ENCODE measurements around the gene RSPO3. TPM values are rescaled to one million over a fixed set of nuclear protein-coding genes. Genes with fewer than 3 reads are reported as not detected.

Gene RSPO3
- total RNA-seq, result 1 to 10 TPM; 3.9 to 4.0 TPM
- 1 to 10 TPM; 2.5 to 3.4 TPM for polyA plus RNA-seq (ENCODE audit: insufficient read length in 2 of 2)
- long read RNA-seq, donor 1, result 0 reads
- long read RNA-seq, donor 2, result 0 reads
- long read RNA-seq, donor 3, partial matches to known transcripts, result 0 of 1 reads
- long read RNA-seq, donor 3, other reads (novel, unspliced or antisense), result 0 of 1 reads
- long read RNA-seq, donor 4, partial matches to known transcripts, result 0 of 2 reads
- long read RNA-seq, donor 4, other reads (novel, unspliced or antisense), result 0 of 2 reads

GRCh38 chr6:127118298-127119101 lies at the start of gene RSPO3:
Gene RSPO3 (plus strand): TSS chr6:127118671. CDS start chr6:127119193, 522 bp downstream.
- H3K4me3 ChIP-seq (ENCODE audit: low read depth, low read length), result peak within 1 kb of the TSS; percentile 51
- peaks cover 59% of the 10 kb centered on the region for H3K27me3 ChIP-seq (ENCODE audit: control insufficient read depth, insufficient read depth, low read length)
- peak in 2 of 6 donors; percentile 64 to 68 for DNase-seq (ENCODE audit: low read depth in 4 of 6, low spot score in 6 of 6)
- peaks cover 27% of the 10 kb centered on the region for H3K4me1 ChIP-seq (ENCODE audit: control insufficient read depth, insufficient read depth, low read length)
- H3K36me3 ChIP-seq (ENCODE audit: control insufficient read depth, insufficient read depth, low read length), result no peaks in the 10 kb centered on the region
- no peaks in the 10 kb centered on the region for H3K9me3 ChIP-seq (ENCODE audit: control insufficient read depth, insufficient read depth, low read length)
- under 1% methylated on average over 36 of the region's 63 CpGs for WGBS (ENCODE audit: insufficient coverage)
- H3K27ac ChIP-seq (ENCODE audit: low read depth, low read length), result no peak within 1 kb of the TSS

- H3K36me3 ChIP-seq (ENCODE audit: control insufficient read depth, insufficient read depth, low read length), result no peaks in the 10 kb centered on the region
- no peaks in the 10 kb centered on the region for H3K27me3 ChIP-seq (ENCODE audit: control insufficient read depth, insufficient read depth, low read length)
- no peaks in the 10 kb centered on the region for H3K9me3 ChIP-seq (ENCODE audit: control insufficient read depth, insufficient read depth, low read length)
- no CpG with 5 or more reads among the region's 3 CpGs for WGBS (ENCODE audit: insufficient coverage)
- peak in 2 of 6 donors; percentile 7 to 18 for DNase-seq (ENCODE audit: low read depth in 4 of 6, low spot score in 6 of 6)
- H3K27ac ChIP-seq (ENCODE audit: low read depth, low read length), result no peak overlapping the region
- H3K4me1 ChIP-seq (ENCODE audit: control insufficient read depth, insufficient read depth, low read length), result no peaks in the 10 kb centered on the region
- H3K4me3 ChIP-seq (ENCODE audit: low read depth, low read length), result no peak overlapping the region
Measured at GRCh38 chr6:127069659-127070279, 48.7 kb upstream of the RSPO3 start.

DNA sequence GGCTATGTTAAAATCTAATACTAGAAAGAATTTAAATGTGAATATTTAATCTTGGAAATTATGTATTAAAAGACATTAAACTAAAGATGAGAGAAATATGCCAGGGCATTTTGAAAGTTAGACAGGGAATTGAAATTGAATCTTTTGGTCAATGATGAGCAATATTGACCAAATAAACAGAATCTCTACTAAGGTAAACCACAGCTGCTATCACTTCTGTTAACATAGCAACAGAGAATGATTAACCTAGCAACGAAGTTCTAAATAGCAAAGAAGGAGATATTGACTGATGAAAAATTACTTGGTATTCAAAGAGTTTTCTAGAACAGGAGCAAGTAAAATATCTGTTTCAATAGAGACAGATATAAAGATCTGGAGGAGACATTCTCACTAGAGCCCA lies 45.2 kb upstream of the RSPO3 start:
- Histone ChIP-seq H3K9me3 (ENCODE audit: control insufficient read depth, insufficient read depth, low read length) (no peaks in the 10 kb centered on the region), H3K4me3 (ENCODE audit: low read depth, low read length) (no peak overlapping the region), H3K27ac (ENCODE audit: low read depth, low read length) (no peak overlapping the region), H3K36me3 (ENCODE audit: control insufficient read depth, insufficient read depth, low read length) (no peaks in the 10 kb centered on the region), H3K27me3 (ENCODE audit: control insufficient read depth, insufficient read depth, low read length) (no peaks in the 10 kb centered on the region), H3K4me1 (ENCODE audit: control insufficient read depth, insufficient read depth, low read length) (no peaks in the 10 kb centered on the region)
- no CpG with 5 or more reads among the region's 1 CpG for WGBS (ENCODE audit: insufficient coverage)
- no peak for DNase-seq (ENCODE audit: low read depth in 4 of 6, low spot score in 6 of 6)

DNA sequence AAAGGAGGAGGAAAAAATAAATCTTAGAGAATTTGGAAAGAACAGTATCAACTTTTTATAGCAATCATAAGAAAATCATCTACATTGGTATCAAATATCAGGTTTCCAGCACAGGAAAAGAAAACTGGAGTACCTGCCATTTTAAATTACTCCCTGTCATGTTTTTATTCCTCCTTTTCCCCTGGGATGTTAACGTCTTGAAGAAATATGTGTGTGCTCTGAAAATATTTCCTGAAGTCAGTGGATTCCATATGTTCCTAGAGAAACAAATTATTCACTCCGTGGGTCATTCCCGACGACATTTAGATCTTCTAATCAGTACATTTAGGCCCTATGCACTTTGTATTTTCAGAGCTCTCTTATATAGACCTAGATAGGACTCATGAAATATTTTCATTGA lies 42.0 kb upstream of the RSPO3 start:
- no peak overlapping the region for H3K27ac ChIP-seq (ENCODE audit: low read depth, low read length)
- H3K4me3 ChIP-seq (ENCODE audit: low read depth, low read length), result no peak overlapping the region
- H3K36me3 ChIP-seq (ENCODE audit: control insufficient read depth, insufficient read depth, low read length), result no peaks in the 10 kb centered on the region
- 60% methylated on average over 3 of the region's 4 CpGs for WGBS (ENCODE audit: insufficient coverage)
- H3K27me3 ChIP-seq (ENCODE audit: control insufficient read depth, insufficient read depth, low read length), result no peaks in the 10 kb centered on the region
- H3K4me1 ChIP-seq (ENCODE audit: control insufficient read depth, insufficient read depth, low read length), result no peaks in the 10 kb centered on the region
- DNase-seq (ENCODE audit: low read depth in 4 of 6, low spot score in 6 of 6), result no peak
- no peaks in the 10 kb centered on the region for H3K9me3 ChIP-seq (ENCODE audit: control insufficient read depth, insufficient read depth, low read length)

DNA sequence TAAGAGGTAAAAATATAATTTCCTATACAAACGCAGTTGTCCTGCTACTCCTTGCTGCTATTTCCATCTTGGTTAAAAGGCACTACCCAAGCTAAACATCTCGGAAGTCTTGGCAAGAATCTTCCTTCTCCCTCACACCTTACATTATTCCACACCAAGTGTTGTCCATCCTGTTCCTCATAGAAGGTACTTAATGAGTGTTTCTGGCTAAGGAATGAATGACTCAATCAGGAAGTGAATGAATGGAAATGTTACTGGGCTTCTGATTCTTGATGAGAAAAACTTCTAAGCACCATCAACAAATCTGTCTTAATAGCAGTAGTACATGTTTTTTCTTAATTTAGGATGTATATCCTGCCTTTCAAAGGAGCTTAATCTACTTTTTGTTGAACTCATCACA lies 40.6 kb upstream of the RSPO3 start:
- Histone ChIP-seq H3K4me1 (ENCODE audit: control insufficient read depth, insufficient read depth, low read length) (no peaks in the 10 kb centered on the region), H3K27ac (ENCODE audit: low read depth, low read length) (no peak overlapping the region), H3K27me3 (ENCODE audit: control insufficient read depth, insufficient read depth, low read length) (no peaks in the 10 kb centered on the region), H3K36me3 (ENCODE audit: control insufficient read depth, insufficient read depth, low read length) (no peaks in the 10 kb centered on the region), H3K9me3 (ENCODE audit: control insufficient read depth, insufficient read depth, low read length) (no peaks in the 10 kb centered on the region), H3K4me3 (ENCODE audit: low read depth, low read length) (no peak overlapping the region)
- DNase-seq (ENCODE audit: low read depth in 4 of 6, low spot score in 6 of 6), result no peak
- no CpG with 5 or more reads among the region's 2 CpGs for WGBS (ENCODE audit: insufficient coverage)

- no peak for DNase-seq (ENCODE audit: low read depth in 4 of 6, low spot score in 6 of 6)
- whole genome bisulfite sequencing (ENCODE audit: insufficient coverage), result 93% methylated on average over 4 of the region's 5 CpGs
- H3K27ac ChIP-seq (ENCODE audit: low read depth, low read length), result no peak overlapping the region
- H3K4me3 ChIP-seq (ENCODE audit: low read depth, low read length), result no peak overlapping the region
- no peaks in the 10 kb centered on the region for H3K27me3 ChIP-seq (ENCODE audit: control insufficient read depth, insufficient read depth, low read length)
- no peaks in the 10 kb centered on the region for H3K9me3 ChIP-seq (ENCODE audit: control insufficient read depth, insufficient read depth, low read length)
- no peaks in the 10 kb centered on the region for H3K36me3 ChIP-seq (ENCODE audit: control insufficient read depth, insufficient read depth, low read length)
- no peaks in the 10 kb centered on the region for H3K4me1 ChIP-seq (ENCODE audit: control insufficient read depth, insufficient read depth, low read length)
Measured at GRCh38 chr6:127078669-127079068, 39.8 kb upstream of the RSPO3 start.

DNA sequence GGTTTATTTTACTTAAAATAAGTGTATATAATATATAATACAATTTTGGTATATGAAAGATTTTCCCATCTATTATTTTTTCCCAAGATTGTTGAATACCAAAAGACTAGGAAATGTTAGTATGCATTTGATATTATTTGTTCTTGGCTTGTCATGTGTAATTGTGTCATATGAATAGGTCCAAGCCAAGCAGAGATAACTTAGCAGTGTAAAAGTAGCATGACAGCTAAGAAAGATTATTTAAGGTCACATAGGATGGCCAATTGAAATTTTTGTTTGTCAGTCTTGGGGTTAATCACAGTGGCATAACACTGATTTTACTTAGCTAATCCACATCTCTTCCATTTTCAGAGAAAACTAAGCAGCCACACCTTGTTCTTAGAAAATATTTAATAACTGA lies 38.8 kb upstream of the RSPO3 start:
- H3K4me1 ChIP-seq (ENCODE audit: control insufficient read depth, insufficient read depth, low read length), result no peaks in the 10 kb centered on the region
- no peak overlapping the region for H3K4me3 ChIP-seq (ENCODE audit: low read depth, low read length)
- H3K27me3 ChIP-seq (ENCODE audit: control insufficient read depth, insufficient read depth, low read length), result no peaks in the 10 kb centered on the region
- no peak for DNase-seq (ENCODE audit: low read depth in 4 of 6, low spot score in 6 of 6)
- no peaks in the 10 kb centered on the region for H3K36me3 ChIP-seq (ENCODE audit: control insufficient read depth, insufficient read depth, low read length)
- H3K9me3 ChIP-seq (ENCODE audit: control insufficient read depth, insufficient read depth, low read length), result no peaks in the 10 kb centered on the region
- H3K27ac ChIP-seq (ENCODE audit: low read depth, low read length), result no peak overlapping the region

GRCh38 chr6:127080081-127080480 lies 38.4 kb upstream of the RSPO3 start:
- DNase-seq (ENCODE audit: low read depth in 4 of 6, low spot score in 6 of 6), result no peak
- 100% methylated on average over 2 of the region's 3 CpGs for WGBS (ENCODE audit: insufficient coverage)
- Histone ChIP-seq H3K4me3 (ENCODE audit: low read depth, low read length) (no peak overlapping the region), H3K4me1 (ENCODE audit: control insufficient read depth, insufficient read depth, low read length) (no peaks in the 10 kb centered on the region), H3K36me3 (ENCODE audit: control insufficient read depth, insufficient read depth, low read length) (no peaks in the 10 kb centered on the region), H3K27me3 (ENCODE audit: control insufficient read depth, insufficient read depth, low read length) (no peaks in the 10 kb centered on the region), H3K27ac (ENCODE audit: low read depth, low read length) (no peak overlapping the region), H3K9me3 (ENCODE audit: control insufficient read depth, insufficient read depth, low read length) (no peaks in the 10 kb centered on the region)

DNA sequence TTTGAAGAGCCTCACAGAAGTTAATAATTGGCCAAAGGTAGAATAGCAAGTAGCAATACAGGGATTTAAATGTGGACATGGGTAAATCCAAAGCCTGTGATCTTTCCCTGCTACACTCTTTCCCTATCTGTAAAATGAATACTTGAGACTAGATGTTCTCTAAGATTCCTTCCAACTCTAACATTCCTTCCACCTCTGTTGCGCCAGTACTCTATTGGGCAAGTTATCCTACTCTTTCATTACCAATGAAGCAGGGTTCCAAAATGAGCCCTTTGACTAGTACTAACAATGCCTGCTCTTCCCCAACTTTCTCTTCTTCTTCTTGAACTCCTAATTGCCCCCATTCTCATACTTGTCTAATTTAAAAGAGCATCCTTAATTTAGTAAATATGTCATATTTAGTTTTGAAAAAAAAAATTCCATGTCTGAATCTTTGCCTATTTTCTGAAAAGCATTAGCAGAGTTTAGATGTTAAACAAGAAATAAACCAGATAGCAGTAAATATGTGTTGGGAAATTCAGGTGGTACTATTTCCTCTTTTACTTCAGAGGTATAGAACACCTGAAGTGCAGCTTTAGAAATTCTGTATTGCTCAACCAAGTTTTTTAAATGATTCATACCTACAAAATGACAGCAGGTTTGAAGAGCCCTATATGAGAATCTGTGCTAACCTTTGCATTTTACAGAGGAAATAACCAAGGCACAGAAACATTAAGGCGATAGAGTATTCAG lies 35.1 kb upstream of the RSPO3 start:
- H3K9me3 ChIP-seq (ENCODE audit: control insufficient read depth, insufficient read depth, low read length), result no peaks in the 10 kb centered on the region
- no peaks in the 10 kb centered on the region for H3K36me3 ChIP-seq (ENCODE audit: control insufficient read depth, insufficient read depth, low read length)
- H3K27ac ChIP-seq (ENCODE audit: low read depth, low read length), result no peak overlapping the region
- no peaks in the 10 kb centered on the region for H3K27me3 ChIP-seq (ENCODE audit: control insufficient read depth, insufficient read depth, low read length)
- no peak overlapping the region for H3K4me3 ChIP-seq (ENCODE audit: low read depth, low read length)
- no peaks in the 10 kb centered on the region for H3K4me1 ChIP-seq (ENCODE audit: control insufficient read depth, insufficient read depth, low read length)
- 92% methylated on average over 1 of the region's 2 CpGs for WGBS (ENCODE audit: insufficient coverage)
- no peak for DNase-seq (ENCODE audit: low read depth in 4 of 6, low spot score in 6 of 6)
